ENCODE data around the gene PGA3.
A peak's percentile ranks its signal among the peaks of the same experiment; 100 is the strongest.

GRCh38 chr11:61161190-61162091, 41.9 kb upstream of the PGA3 start, which contains the start of gene VPS37C:
- TF ChIP-seq, protein P1, sequence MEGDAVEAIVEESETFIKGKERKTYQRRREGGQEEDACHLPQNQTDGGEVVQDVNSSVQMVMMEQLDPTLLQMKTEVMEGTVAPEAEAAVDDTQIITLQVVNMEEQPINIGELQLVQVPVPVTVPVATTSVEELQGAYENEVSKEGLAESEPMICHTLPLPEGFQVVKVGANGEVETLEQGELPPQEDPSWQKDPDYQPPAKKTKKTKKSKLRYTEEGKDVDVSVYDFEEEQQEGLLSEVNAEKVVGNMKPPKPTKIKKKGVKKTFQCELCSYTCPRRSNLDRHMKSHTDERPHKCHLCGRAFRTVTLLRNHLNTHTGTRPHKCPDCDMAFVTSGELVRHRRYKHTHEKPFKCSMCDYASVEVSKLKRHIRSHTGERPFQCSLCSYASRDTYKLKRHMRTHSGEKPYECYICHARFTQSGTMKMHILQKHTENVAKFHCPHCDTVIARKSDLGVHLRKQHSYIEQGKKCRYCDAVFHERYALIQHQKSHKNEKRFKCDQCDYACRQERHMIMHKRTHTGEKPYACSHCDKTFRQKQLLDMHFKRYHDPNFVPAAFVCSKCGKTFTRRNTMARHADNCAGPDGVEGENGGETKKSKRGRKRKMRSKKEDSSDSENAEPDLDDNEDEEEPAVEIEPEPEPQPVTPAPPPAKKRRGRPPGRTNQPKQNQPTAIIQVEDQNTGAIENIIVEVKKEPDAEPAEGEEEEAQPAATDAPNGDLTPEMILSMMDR (IDR thresholded peaks at IDR 0.05) = peak; percentile 26
- TF ChIP-seq ZFX (IDR thresholded peaks at IDR 0.05; ENCODE audit: borderline replicate concordance) = no peak
